CD8-positive, alpha-beta memory T cell (primary cell): ENCODE results near the gene MMP15. TPM values are rescaled to one million over a fixed set of nuclear protein-coding genes. Genes with fewer than 3 reads are reported as not detected.
A peak's percentile ranks its signal among the peaks of the same experiment; 100 is the strongest.
"Not testable (repeated sequence)": the region's sequence is repeated elsewhere in the genome, so short reads cannot be mapped to it uniquely, and the experiment has no call there.

ENCODE experiments used
- CTCF ChIA-PET: fragments of 350-600 bp; sonication (Branson Sonifier 250); formaldehyde crosslinking; loops from one replicate; lab custom pipeline; 2021; ENCODE audit warnings: antibody characterized with exemption; lab: Charles Lee
- POLR2A ChIA-PET: fragments of 350-600 bp; sonication (Branson Sonifier 250); formaldehyde crosslinking; loops from one replicate; lab custom pipeline; 2021; ENCODE audit warnings: antibody characterized with exemption; lab: Charles Lee
- DNase-seq, 5 donors: peaks; one replicate each; pipeline versions ENCODE4 v3.0.0 to v3.0.0-alpha.2; 2020 to 2022; ENCODE audit warnings: mixed read lengths in 1 of 5
- H3K27ac ChIP-seq: one replicate; pipeline ENCODE4 v1.7.0; 2013; ENCODE audit warnings: low read depth, mild to moderate bottlenecking, low read length, moderate library complexity
- H3K27me3 ChIP-seq: 2 replicates; pipeline ENCODE4 v1.7.0; 2013; ENCODE audit warnings: low read length, mild to moderate bottlenecking; ENCODE audit not compliant: insufficient read depth, poor library complexity, severe bottlenecking
- H3K36me3 ChIP-seq: 2 replicates; pipeline ENCODE4 v1.7.0; 2013; ENCODE audit warnings: mild to moderate bottlenecking, low read length, moderate library complexity; ENCODE audit not compliant: insufficient read depth
- H3K4me1 ChIP-seq: 2 replicates; pipeline ENCODE4 v1.7.0; 2013; ENCODE audit warnings: mild to moderate bottlenecking, low read length, moderate library complexity; ENCODE audit not compliant: insufficient read depth
- H3K4me3 ChIP-seq: 2 replicates; pipeline ENCODE4 v1.7.0; 2013; ENCODE audit warnings: mild to moderate bottlenecking, low read length
- H3K9me3 ChIP-seq: 2 replicates; pipeline ENCODE4 v1.7.0; 2013; ENCODE audit warnings: mild to moderate bottlenecking, low read length
- H3K27ac Mint-ChIP-seq, 8 donors: one replicate each; pipeline ENCODE4 v1.8.0; 2020 to 2021; ENCODE audit warnings: mixed read lengths in 8 of 8, mild to moderate bottlenecking in 6 of 8, inconsistent platforms in 3 of 8, moderate library complexity in 3 of 8
- H3K27me3 Mint-ChIP-seq, 2 donors: one replicate each; pipeline ENCODE4 v1.8.0; 2020 to 2021; ENCODE audit warnings: mixed read lengths in 2 of 2, mild to moderate bottlenecking in 1 of 2, moderate library complexity in 1 of 2
- H3K36me3 Mint-ChIP-seq, 3 donors: one replicate each; pipeline ENCODE4 v1.8.0; 2020 to 2021; ENCODE audit warnings: mixed read lengths in 3 of 3, inconsistent platforms in 1 of 3, mild to moderate bottlenecking in 1 of 3
- H3K4me1 Mint-ChIP-seq, 3 donors: one replicate each; pipeline ENCODE4 v1.8.0; 2020 to 2021; ENCODE audit warnings: mixed read lengths in 3 of 3, inconsistent platforms in 1 of 3, mild to moderate bottlenecking in 1 of 3
- H3K4me3 Mint-ChIP-seq, 7 donors: one replicate each; pipeline ENCODE4 v1.8.0; 2020 to 2021; ENCODE audit warnings: mixed read lengths in 7 of 7, mild to moderate bottlenecking in 6 of 7, moderate library complexity in 4 of 7, inconsistent platforms in 2 of 7
- H3K9me3 Mint-ChIP-seq, 5 donors: one replicate each; pipeline ENCODE4 v1.8.0; 2020 to 2022; ENCODE audit warnings: mixed read lengths in 5 of 5, mild to moderate bottlenecking in 3 of 5, moderate library complexity in 2 of 5, inconsistent platforms in 1 of 5
- polyA plus RNA-seq: library from polyadenylated mRNA; unstranded; fragments of 300-500 nt; fragmentation: Illumina TruSeq; gene quantifications from one replicate; pipeline ENCODE4 v1.2.3, GENCODE V29; 2021
- total RNA-seq, 2 experiments: library from RNA; stranded (reverse); gene quantifications; one replicate each; pipeline ENCODE4 v1.2.3, GENCODE V29; 2021

Gene MMP15
- total RNA-seq (1 to 10 TPM in 1 of 2 experiments, under 1 TPM in 1; 0.97 to 1.1 TPM), polyA plus RNA-seq (0.16 TPM)

DNA sequence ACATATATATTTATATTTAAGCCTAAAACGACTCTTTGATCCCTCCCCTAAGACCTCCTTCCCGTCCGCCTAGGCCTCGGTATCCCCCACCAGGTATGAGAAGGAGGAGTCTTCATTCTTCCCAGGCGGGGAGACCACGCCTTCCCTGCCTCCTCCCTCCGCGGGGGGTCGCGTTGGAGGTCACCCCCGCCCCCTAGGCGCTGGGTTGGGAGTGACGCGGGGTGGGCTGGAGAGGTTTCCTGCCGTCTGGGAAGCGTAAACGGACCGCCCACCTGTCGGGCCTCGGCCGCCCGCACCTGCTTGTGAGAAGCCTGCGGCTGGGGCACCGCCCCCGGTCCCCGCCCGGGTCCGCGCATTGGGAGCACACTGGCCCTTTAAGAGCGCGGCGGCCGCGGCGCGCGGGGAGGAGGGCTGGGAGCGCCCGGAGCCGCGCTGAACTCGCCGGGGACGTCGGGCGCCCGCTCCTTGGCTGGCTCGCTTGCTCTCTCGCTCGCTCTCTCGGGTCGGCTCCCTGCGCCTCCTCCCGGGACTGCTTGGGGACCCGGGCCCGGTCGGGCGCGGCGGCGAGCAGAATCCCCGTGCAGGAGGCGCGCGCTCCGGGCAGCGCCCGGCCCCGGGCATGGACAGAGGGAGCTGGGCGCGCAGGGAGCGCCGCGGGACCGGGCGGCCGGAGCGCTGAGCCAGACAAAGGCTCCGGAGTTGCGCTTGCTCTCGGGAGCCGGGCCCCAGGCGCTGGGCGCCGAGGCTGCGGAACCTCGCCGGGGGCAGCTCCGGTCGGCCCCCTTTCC, at the start of gene MMP15:
MMP15 (plus strand) TSS at position 404 of the 788 bp plus-strand sequence. CDS start 597 bp downstream, outside the sequence.
- H3K36me3 Mint-ChIP-seq, result peaks cover 0 to 8% (median 3%) of the 10 kb centered on the region in 3 donors

DNA sequence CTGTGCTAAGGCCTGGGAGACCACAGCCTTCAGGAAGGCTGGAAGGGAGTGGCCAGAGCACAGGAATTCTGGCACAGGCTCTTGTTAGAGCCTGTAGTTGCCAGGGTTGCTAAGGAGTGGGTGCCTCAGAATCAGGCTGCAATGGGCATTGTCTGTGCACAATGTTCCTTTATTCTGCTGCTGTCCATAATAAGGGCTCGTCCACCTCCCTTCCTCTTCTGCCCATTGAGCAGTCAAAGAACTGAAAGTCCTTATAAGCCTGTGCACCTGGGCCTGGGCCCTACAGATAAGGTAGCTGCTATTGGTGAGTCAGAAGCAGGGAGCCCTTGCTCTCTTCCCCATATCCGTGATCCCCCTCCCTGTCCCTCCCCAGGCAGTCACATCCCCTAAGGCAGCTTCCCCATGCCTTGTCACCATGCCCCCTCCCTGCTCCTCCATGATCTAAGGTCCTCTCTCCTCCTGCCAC, 49.2 kb upstream of the MMP15 start:
- POLR2A ChIA-PET, result no interaction called here
- no peaks in the 10 kb centered on the region for H3K36me3 Mint-ChIP-seq

More for the DNA sequence above, at the start of gene MMP15:
- POLR2A ChIA-PET, result interaction anchor here (0.9 kb wide), 1 partner anchor 104 kb away, joined by 10 read pairs; the partner anchor contains the start of gene CFAP20
- Histone ChIP-seq H3K27me3 (no peaks in the 10 kb centered on the region), H3K4me1 (peaks cover 10% of the 10 kb centered on the region), H3K4me3 (peak within 1 kb of the TSS; percentile 66), H3K27ac (no peak within 1 kb of the TSS), H3K9me3 (no peaks in the 10 kb centered on the region), H3K36me3 (no peaks in the 10 kb centered on the region)
- Mint-ChIP-seq H3K4me3 (peak within 1 kb of the TSS; percentile 89 to 94 (median 93)), H3K9me3 (no peaks in the 10 kb centered on the region), H3K27ac (peak within 1 kb of the TSS in 6 of 8 donors; percentile 82 to 89 (median 88)), H3K27me3 (peaks cover 0 to 6% of the 10 kb centered on the region in 2 donors), H3K4me1 (peaks cover 11 to 19% (median 14%) of the 10 kb centered on the region in 3 donors)
- CTCF ChIA-PET, result interaction anchor here (1.2 to 3.1 kb wide), 3 partner anchors 102 to 281 kb away, joined by 4 to 12 read pairs (median 5); partner anchors contain the start of gene CFAP20
- peak; percentile 39 to 76 (median 54) for DNase-seq

DNA sequence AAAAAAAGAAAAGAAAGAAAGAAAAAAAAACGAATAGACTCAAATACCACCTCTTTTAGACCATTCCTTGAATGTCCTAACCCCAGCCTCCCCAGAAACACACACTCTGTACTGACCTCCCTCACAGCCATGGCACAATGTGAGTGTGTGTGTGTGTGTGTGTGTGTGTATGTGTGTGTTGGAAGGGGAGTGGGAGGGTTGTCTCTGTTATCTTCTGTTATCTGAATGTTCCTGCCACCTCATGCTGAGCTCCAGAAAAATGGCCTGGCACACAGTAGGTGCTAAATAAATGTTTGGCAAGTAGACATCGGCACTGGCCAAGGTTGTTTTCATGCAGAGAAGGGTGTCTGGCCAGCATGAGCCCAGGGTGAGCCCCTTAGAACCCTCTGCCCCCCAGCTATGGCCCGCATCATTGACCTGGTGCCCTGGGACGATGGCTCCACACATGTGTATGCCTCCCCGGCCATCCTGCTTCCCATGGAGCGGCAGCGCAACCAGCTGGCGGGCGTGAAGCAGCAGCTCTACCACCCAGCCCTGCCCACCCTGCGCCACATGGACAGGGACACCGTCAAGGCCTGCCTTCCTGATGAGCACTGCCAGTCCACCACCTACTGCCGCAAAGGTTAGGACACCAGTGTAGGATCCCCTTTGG, 48.0 kb upstream of the MMP15 start:
- peak in 1 of 5 donors; percentile 42 for DNase-seq
- no peaks in the 10 kb centered on the region for H3K4me1 ChIP-seq
- Mint-ChIP-seq H3K27ac (no peak overlapping the region), H3K4me1 (no peaks in the 10 kb centered on the region), H3K4me3 (no peak overlapping the region), H3K27me3 (peaks cover 0 to 1% of the 10 kb centered on the region in 2 donors), H3K9me3 (no peaks in the 10 kb centered on the region), H3K36me3 (no peaks in the 10 kb centered on the region)
- H3K27ac ChIP-seq, result no peak overlapping the region
- H3K36me3 ChIP-seq, result no peaks in the 10 kb centered on the region
- H3K27me3 ChIP-seq, result no peaks in the 10 kb centered on the region
- ChIA-PET POLR2A (no interaction called here), CTCF (no interaction called here)
- H3K9me3 ChIP-seq, result no peaks in the 10 kb centered on the region
- H3K4me3 ChIP-seq, result no peak overlapping the region

More for the DNA sequence above, 49.2 kb upstream of the MMP15 start:
- DNase-seq, result peak in 1 of 5 donors; percentile 13
- Histone ChIP-seq H3K4me3 (no peak overlapping the region), H3K27me3 (no peaks in the 10 kb centered on the region), H3K27ac (no peak overlapping the region), H3K36me3 (no peaks in the 10 kb centered on the region), H3K4me1 (no peaks in the 10 kb centered on the region), H3K9me3 (no peaks in the 10 kb centered on the region)
- CTCF ChIA-PET, result no interaction called here
- Mint-ChIP-seq H3K27ac (no peak overlapping the region), H3K4me3 (no peak overlapping the region), H3K4me1 (no peaks in the 10 kb centered on the region), H3K9me3 (no peaks in the 10 kb centered on the region), H3K27me3 (peaks cover 1 to 7% of the 10 kb centered on the region in 2 donors)

DNA sequence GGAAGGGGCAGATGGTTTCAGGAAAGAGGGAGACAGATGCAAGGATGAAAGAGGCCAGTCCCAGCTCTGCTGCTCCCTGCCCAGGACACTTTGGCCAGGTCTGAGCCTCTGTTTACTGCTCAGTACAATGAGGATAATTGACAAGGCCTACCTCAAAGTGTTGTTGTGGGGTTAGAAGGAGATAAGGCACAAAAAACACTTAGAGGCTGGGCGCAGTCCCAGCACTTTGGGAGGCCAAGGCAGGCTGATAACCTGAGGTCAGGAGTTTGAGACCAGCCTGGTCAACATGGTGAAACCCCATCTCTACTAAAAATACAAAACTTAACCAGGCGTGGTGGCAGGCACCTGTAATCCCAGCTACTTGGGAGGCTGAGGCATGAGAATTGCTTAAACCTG, 47.5 kb upstream of the MMP15 start:
- H3K4me1 Mint-ChIP-seq, H3K27ac Mint-ChIP-seq, H3K27me3 ChIP-seq, DNase-seq, H3K9me3 ChIP-seq, H3K36me3 Mint-ChIP-seq, POLR2A ChIA-PET, H3K4me3 ChIP-seq, CTCF ChIA-PET, H3K27ac ChIP-seq, H3K36me3 ChIP-seq, H3K4me3 Mint-ChIP-seq, H3K9me3 Mint-ChIP-seq, H3K4me1 ChIP-seq, H3K27me3 Mint-ChIP-seq: not testable (repeated sequence)

DNA sequence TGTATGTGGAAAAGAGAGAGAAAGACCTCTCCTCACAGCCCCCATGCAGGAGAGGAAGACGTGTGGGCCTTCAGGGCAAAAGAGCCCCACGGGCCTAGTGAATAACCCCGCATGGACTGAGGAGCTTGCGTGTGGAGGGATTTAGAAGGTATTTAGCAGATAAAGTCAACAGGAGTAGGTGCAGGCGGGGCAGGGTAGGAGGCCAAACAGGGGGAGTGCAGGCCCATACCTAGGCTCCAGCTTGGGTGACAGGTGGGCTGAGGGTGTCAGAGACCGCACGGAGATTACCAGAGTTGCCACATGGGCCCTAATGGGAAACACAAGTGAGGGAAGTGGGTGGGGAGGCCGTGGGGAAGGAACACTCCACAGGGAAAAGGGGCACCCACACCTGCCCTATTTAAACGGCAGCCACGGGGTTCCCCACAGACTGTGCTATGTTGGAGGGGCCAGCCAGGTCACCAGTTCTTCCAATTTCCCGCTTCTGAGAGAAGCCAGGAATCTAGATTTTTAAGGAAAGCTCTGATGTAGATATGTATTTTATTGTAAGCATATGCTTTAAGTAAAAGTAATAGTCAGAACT, 46.5 kb upstream of the MMP15 start:
- H3K36me3 ChIP-seq, result no peaks in the 10 kb centered on the region
- no peaks in the 10 kb centered on the region for H3K9me3 Mint-ChIP-seq
- H3K27me3 Mint-ChIP-seq, result no peaks in the 10 kb centered on the region
- no peak overlapping the region for H3K4me3 ChIP-seq
- peak in 1 of 5 donors; percentile 26 for DNase-seq
- H3K27ac ChIP-seq, result no peak overlapping the region
- ChIA-PET CTCF (interaction anchor here (1.1 kb wide), 1 partner anchor 9 kb away, joined by 3 read pairs; the partner anchor contains the start of gene CNGB1), POLR2A (no interaction called here)
- peak overlapping the region in 1 of 8 donors; percentile 6 for H3K27ac Mint-ChIP-seq
- H3K36me3 Mint-ChIP-seq, result no peaks in the 10 kb centered on the region
- H3K4me1 Mint-ChIP-seq, result peaks cover 0 to 1% (median under 1%) of the 10 kb centered on the region in 3 donors
- H3K4me1 ChIP-seq, result peaks cover 2% of the 10 kb centered on the region
- no peaks in the 10 kb centered on the region for H3K27me3 ChIP-seq
- no peaks in the 10 kb centered on the region for H3K9me3 ChIP-seq
- no peak overlapping the region for H3K4me3 Mint-ChIP-seq

DNA sequence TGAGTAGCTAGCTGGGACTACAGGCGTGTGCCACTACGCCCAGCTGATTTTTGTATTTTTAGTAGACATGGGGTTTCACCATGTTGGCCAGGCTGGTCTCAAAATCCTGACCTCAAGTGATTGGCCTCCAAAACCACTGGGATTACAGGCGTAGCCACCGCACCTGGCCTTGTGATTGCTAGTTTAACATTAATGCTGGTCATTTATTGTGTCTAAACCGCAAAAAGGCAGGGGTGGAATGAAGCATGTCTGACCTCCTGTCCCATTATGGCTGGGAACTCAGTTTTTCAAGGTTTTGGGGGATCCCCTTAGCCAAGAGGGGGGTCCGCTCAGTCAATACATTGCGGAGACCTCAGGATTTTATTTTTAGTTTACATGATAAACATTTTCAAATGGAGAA, 43.9 kb upstream of the MMP15 start:
- Histone ChIP-seq H3K9me3 (no peaks in the 10 kb centered on the region), H3K27ac (no peak overlapping the region), H3K36me3 (no peaks in the 10 kb centered on the region), H3K4me3 (no peak overlapping the region), H3K4me1 (peaks cover 14% of the 10 kb centered on the region), H3K27me3 (no peaks in the 10 kb centered on the region)
- peak overlapping the region in 1 of 8 donors; percentile 16 for H3K27ac Mint-ChIP-seq
- peaks cover 8 to 23% (median 15%) of the 10 kb centered on the region in 3 donors for H3K4me1 Mint-ChIP-seq
- H3K27me3 Mint-ChIP-seq, result peaks cover 0 to 1% of the 10 kb centered on the region in 2 donors
- no peaks in the 10 kb centered on the region for H3K9me3 Mint-ChIP-seq
- ChIA-PET POLR2A (no interaction called here), CTCF (no interaction called here)
- H3K36me3 Mint-ChIP-seq, result peaks cover 0 to 2% (median 0%) of the 10 kb centered on the region in 3 donors
- H3K4me3 Mint-ChIP-seq, result peak overlapping the region in 1 of 7 donors; percentile 56
- DNase-seq, result no peak

DNA sequence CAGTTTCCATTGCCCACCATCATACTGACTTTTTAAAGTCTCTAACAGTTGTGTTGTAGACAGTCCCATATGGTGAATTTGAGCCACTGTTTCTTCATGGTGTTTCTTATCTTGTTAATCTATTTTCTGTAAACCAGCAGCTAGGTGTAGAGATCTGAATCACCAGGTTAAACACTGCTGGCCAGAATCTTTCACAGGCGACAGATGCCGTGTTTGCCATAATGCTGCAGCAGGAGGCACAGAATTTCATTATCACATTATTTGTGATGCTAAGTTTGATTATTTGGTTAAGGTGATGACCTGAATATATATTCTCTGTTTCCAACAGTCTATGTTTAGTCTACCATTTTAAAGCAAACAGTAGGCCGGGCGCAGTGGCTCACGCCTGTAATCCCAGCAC, 43.2 kb upstream of the MMP15 start:
- H3K4me1 Mint-ChIP-seq, result peaks cover 10 to 23% (median 15%) of the 10 kb centered on the region in 3 donors
- Histone ChIP-seq H3K9me3 (no peaks in the 10 kb centered on the region), H3K27me3 (no peaks in the 10 kb centered on the region), H3K4me3 (no peak overlapping the region), H3K36me3 (no peaks in the 10 kb centered on the region), H3K4me1 (peaks cover 14% of the 10 kb centered on the region), H3K27ac (no peak overlapping the region)
- no peak for DNase-seq
- no peaks in the 10 kb centered on the region for H3K9me3 Mint-ChIP-seq
- H3K36me3 Mint-ChIP-seq, result peaks cover 0 to 2% (median 0%) of the 10 kb centered on the region in 3 donors
- ChIA-PET POLR2A (interaction anchor here (0.6 to 1.5 kb wide), 2 partner anchors 11 to 42 kb away, joined by 3 read pairs; no protein-coding TSS in a partner anchor), CTCF (no interaction called here)
- H3K27me3 Mint-ChIP-seq, result peaks cover 0 to 1% of the 10 kb centered on the region in 2 donors
- H3K27ac Mint-ChIP-seq, result no peak overlapping the region
- peak overlapping the region in 1 of 7 donors; percentile 56 for H3K4me3 Mint-ChIP-seq
